ENCODE results near the gene CACNG3.

GRCh38 chr16:24302636-24303035, 46.5 kb downstream of the CACNG3 start:
- no peak for TF ChIP-seq POLR2A (IDR thresholded peaks at IDR 0.05)
- TF ChIP-seq, protein P1, sequence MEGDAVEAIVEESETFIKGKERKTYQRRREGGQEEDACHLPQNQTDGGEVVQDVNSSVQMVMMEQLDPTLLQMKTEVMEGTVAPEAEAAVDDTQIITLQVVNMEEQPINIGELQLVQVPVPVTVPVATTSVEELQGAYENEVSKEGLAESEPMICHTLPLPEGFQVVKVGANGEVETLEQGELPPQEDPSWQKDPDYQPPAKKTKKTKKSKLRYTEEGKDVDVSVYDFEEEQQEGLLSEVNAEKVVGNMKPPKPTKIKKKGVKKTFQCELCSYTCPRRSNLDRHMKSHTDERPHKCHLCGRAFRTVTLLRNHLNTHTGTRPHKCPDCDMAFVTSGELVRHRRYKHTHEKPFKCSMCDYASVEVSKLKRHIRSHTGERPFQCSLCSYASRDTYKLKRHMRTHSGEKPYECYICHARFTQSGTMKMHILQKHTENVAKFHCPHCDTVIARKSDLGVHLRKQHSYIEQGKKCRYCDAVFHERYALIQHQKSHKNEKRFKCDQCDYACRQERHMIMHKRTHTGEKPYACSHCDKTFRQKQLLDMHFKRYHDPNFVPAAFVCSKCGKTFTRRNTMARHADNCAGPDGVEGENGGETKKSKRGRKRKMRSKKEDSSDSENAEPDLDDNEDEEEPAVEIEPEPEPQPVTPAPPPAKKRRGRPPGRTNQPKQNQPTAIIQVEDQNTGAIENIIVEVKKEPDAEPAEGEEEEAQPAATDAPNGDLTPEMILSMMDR (IDR thresholded peaks at IDR 0.05): no peak

Measured in heart left ventricle (tissue), 13 donors.